Measurements from ENCODE around the gene SLC45A1. TPM values are rescaled to one million over a fixed set of nuclear protein-coding genes. Genes with fewer than 3 reads are reported as not detected.
A peak's percentile ranks its signal among the peaks of the same experiment; 100 is the strongest.

The SLC45A1 gene
- total RNA-seq, 2 experiments from 2014 or later: 0.12 to 0.28 TPM

- Mint-ChIP-seq H3K27me3 (no peaks in the 10 kb centered on the region), H3K27ac (no peak overlapping the region), H3K9me3 (peaks cover 5% of the 10 kb centered on the region), H3K4me1 (no peaks in the 10 kb centered on the region), H3K36me3 (peaks cover 2% of the 10 kb centered on the region), H3K4me3 (no peak overlapping the region)
- DNase-seq: no peak
Observed at GRCh38 chr1:8339203-8339600, 21.3 kb downstream of the SLC45A1 start.

GRCh38 chr1:8340448-8340847, 22.5 kb downstream of the SLC45A1 start:
- Mint-ChIP-seq H3K36me3 (peaks cover 2% of the 10 kb centered on the region), H3K27ac (no peak overlapping the region)

GRCh38 chr1:8342325-8342724, 24.4 kb downstream of the SLC45A1 start:
- no peak overlapping the region for H3K4me3 Mint-ChIP-seq
- DNase-seq: no peak
- no peaks in the 10 kb centered on the region for H3K27me3 Mint-ChIP-seq
- H3K27ac Mint-ChIP-seq: no peak overlapping the region
- H3K36me3 Mint-ChIP-seq: no peaks in the 10 kb centered on the region
- no peaks in the 10 kb centered on the region for H3K4me1 Mint-ChIP-seq
- H3K9me3 Mint-ChIP-seq: peaks cover 2% of the 10 kb centered on the region

More at GRCh38 chr1:8340448-8340847, 22.5 kb downstream of the SLC45A1 start:
- no peaks in the 10 kb centered on the region for H3K4me1 Mint-ChIP-seq
- no peak for DNase-seq
- H3K4me3 Mint-ChIP-seq: no peak overlapping the region
- no peaks in the 10 kb centered on the region for H3K27me3 Mint-ChIP-seq
- peaks cover 5% of the 10 kb centered on the region for H3K9me3 Mint-ChIP-seq

GRCh38 chr1:8343044-8343443, 25.1 kb downstream of the SLC45A1 start:
- Mint-ChIP-seq H3K4me1 (no peaks in the 10 kb centered on the region), H3K27me3 (no peaks in the 10 kb centered on the region), H3K9me3 (no peaks in the 10 kb centered on the region), H3K36me3 (no peaks in the 10 kb centered on the region), H3K4me3 (no peak overlapping the region), H3K27ac (no peak overlapping the region)
- no peak for DNase-seq

GRCh38 chr1:8343464-8344001, 25.6 kb downstream of the SLC45A1 start:
- Mint-ChIP-seq H3K4me1 (no peaks in the 10 kb centered on the region), H3K27me3 (no peaks in the 10 kb centered on the region), H3K36me3 (no peaks in the 10 kb centered on the region), H3K27ac (no peak overlapping the region), H3K9me3 (no peaks in the 10 kb centered on the region), H3K4me3 (no peak overlapping the region)
- DNase-seq: no peak

GRCh38 chr1:8344893-8345507, 27.1 kb downstream of the SLC45A1 start:
- Mint-ChIP-seq H3K27ac (no peak overlapping the region), H3K27me3 (peaks cover 3% of the 10 kb centered on the region), H3K4me1 (peaks cover 4% of the 10 kb centered on the region), H3K4me3 (no peak overlapping the region), H3K9me3 (no peaks in the 10 kb centered on the region), H3K36me3 (no peaks in the 10 kb centered on the region)
- no peak for DNase-seq

GRCh38 chr1:8345621-8346415, 27.9 kb downstream of the SLC45A1 start:
- Mint-ChIP-seq H3K9me3 (no peaks in the 10 kb centered on the region), H3K27me3 (peaks cover 3% of the 10 kb centered on the region), H3K4me1 (peaks cover 4% of the 10 kb centered on the region), H3K27ac (no peak overlapping the region), H3K4me3 (no peak overlapping the region), H3K36me3 (no peaks in the 10 kb centered on the region)
- no peak for DNase-seq

- peaks cover 3% of the 10 kb centered on the region for H3K27me3 Mint-ChIP-seq
- H3K4me3 Mint-ChIP-seq: no peak overlapping the region
- H3K4me1 Mint-ChIP-seq: peaks cover 4% of the 10 kb centered on the region
- H3K27ac Mint-ChIP-seq: no peak overlapping the region
- H3K9me3 Mint-ChIP-seq: no peaks in the 10 kb centered on the region
- no peaks in the 10 kb centered on the region for H3K36me3 Mint-ChIP-seq
- DNase-seq: no peak
Observed at GRCh38 chr1:8347635-8348034, 29.7 kb downstream of the SLC45A1 start.

GRCh38 chr1:8348047-8348776, 30.3 kb downstream of the SLC45A1 start:
- Mint-ChIP-seq H3K4me1 (peaks cover 4% of the 10 kb centered on the region), H3K27ac (no peak overlapping the region), H3K4me3 (no peak overlapping the region), H3K9me3 (no peaks in the 10 kb centered on the region), H3K36me3 (no peaks in the 10 kb centered on the region), H3K27me3 (peaks cover 3% of the 10 kb centered on the region)
- DNase-seq: no peak

GRCh38 chr1:8348777-8349472, 31.0 kb downstream of the SLC45A1 start:
- H3K36me3 Mint-ChIP-seq: no peaks in the 10 kb centered on the region
- no peaks in the 10 kb centered on the region for H3K9me3 Mint-ChIP-seq
- H3K27ac Mint-ChIP-seq: peak overlapping the region; percentile 9

GRCh38 chr1:8349473-8349865, 31.6 kb downstream of the SLC45A1 start:
- Mint-ChIP-seq H3K27me3 (peaks cover 3% of the 10 kb centered on the region), H3K4me1 (peaks cover 4% of the 10 kb centered on the region), H3K27ac (no peak overlapping the region), H3K4me3 (no peak overlapping the region), H3K9me3 (no peaks in the 10 kb centered on the region), H3K36me3 (no peaks in the 10 kb centered on the region)
- DNase-seq: no peak

More at GRCh38 chr1:8348777-8349472, 31.0 kb downstream of the SLC45A1 start:
- Mint-ChIP-seq H3K4me1 (peaks cover 4% of the 10 kb centered on the region), H3K27me3 (peaks cover 3% of the 10 kb centered on the region), H3K4me3 (no peak overlapping the region)
- peak; percentile 62 for DNase-seq

- Mint-ChIP-seq H3K36me3 (no peaks in the 10 kb centered on the region), H3K4me3 (no peak overlapping the region), H3K27me3 (peaks cover 3% of the 10 kb centered on the region), H3K4me1 (peaks cover 4% of the 10 kb centered on the region), H3K27ac (no peak overlapping the region), H3K9me3 (no peaks in the 10 kb centered on the region)
- no peak for DNase-seq
Observed at GRCh38 chr1:8349961-8350360, 32.0 kb downstream of the SLC45A1 start.

- no peak for DNase-seq
- Mint-ChIP-seq H3K4me3 (no peak overlapping the region), H3K4me1 (peaks cover 4% of the 10 kb centered on the region), H3K9me3 (no peaks in the 10 kb centered on the region), H3K36me3 (no peaks in the 10 kb centered on the region), H3K27ac (no peak overlapping the region), H3K27me3 (peaks cover 3% of the 10 kb centered on the region)
Observed at GRCh38 chr1:8350914-8351684, 33.2 kb downstream of the SLC45A1 start.
